Calu3 (cell line): Measurements from ENCODE around the gene CUEDC1. TPM values are rescaled to one million over a fixed set of nuclear protein-coding genes. Genes with fewer than 3 reads are reported as not detected.

Experiments used
- BruUV-seq: library from RNA; stranded (reverse); fragments of 400-500 nt; replicated peaks from 2 replicates; lab custom pipeline; 2021; lab: Mats Ljungman, UMichigan
- CTCF ChIA-PET: fragments of 300-600 bp; sonication (Branson Sonifier 250); formaldehyde crosslinking; loops from one replicate; lab custom pipeline; 2022; ENCODE audit warnings: antibody characterized with exemption; lab: Charles Lee
- DNase-seq: peaks from one replicate; pipeline ENCODE4 v3.0.0; 2022
- H3K27ac Mint-ChIP-seq: one replicate; pipeline ENCODE4 v1.8.0; 2022; ENCODE audit warnings: mixed read lengths; ENCODE audit not compliant: unreplicated experiment
- H3K27me3 Mint-ChIP-seq: one replicate; pipeline ENCODE4 v1.8.0; 2022; ENCODE audit warnings: mixed read lengths; ENCODE audit not compliant: unreplicated experiment
- H3K36me3 Mint-ChIP-seq: one replicate; pipeline ENCODE4 v1.8.0; 2022; ENCODE audit warnings: mild to moderate bottlenecking, moderate library complexity, mixed read lengths; ENCODE audit not compliant: insufficient read depth, unreplicated experiment
- H3K4me1 Mint-ChIP-seq: one replicate; pipeline ENCODE4 v1.8.0; 2022; ENCODE audit warnings: mild to moderate bottlenecking, low read depth, mixed read lengths; ENCODE audit not compliant: unreplicated experiment
- H3K4me3 Mint-ChIP-seq: one replicate; pipeline ENCODE4 v1.8.0; 2022; ENCODE audit warnings: mild to moderate bottlenecking, low read depth, moderate library complexity, mixed read lengths; ENCODE audit not compliant: unreplicated experiment
- H3K9me3 Mint-ChIP-seq: one replicate; pipeline ENCODE4 v1.8.0; 2022; ENCODE audit warnings: low read depth, mixed read lengths; ENCODE audit not compliant: unreplicated experiment
- intact Hi-C: fragments of 100-400 bp; cut with micrococcal nuclease; formaldehyde crosslinking; loops from one replicate; pipeline ENCODE4 v1.10.0; 2022; ENCODE audit not compliant: unreplicated experiment
- total RNA-seq: library from RNA; stranded (reverse); gene quantifications from 2 replicates; pipeline ENCODE4 v1.2.3, GENCODE V29; 2022
- TF ChIP-seq, protein P1 (sequence below): fragments of 200-600 bp; IDR thresholded peaks from one replicate; pipeline ENCODE4 v1.8.0; 2022; ENCODE audit warnings: antibody characterized with exemption; ENCODE audit not compliant: unreplicated experiment

Gene CUEDC1
- total RNA-seq, 1 experiment from 2014 or later: 30.9 TPM

- peaks cover 36% of the 10 kb centered on the region for H3K36me3 Mint-ChIP-seq
- TF ChIP-seq, protein P1, sequence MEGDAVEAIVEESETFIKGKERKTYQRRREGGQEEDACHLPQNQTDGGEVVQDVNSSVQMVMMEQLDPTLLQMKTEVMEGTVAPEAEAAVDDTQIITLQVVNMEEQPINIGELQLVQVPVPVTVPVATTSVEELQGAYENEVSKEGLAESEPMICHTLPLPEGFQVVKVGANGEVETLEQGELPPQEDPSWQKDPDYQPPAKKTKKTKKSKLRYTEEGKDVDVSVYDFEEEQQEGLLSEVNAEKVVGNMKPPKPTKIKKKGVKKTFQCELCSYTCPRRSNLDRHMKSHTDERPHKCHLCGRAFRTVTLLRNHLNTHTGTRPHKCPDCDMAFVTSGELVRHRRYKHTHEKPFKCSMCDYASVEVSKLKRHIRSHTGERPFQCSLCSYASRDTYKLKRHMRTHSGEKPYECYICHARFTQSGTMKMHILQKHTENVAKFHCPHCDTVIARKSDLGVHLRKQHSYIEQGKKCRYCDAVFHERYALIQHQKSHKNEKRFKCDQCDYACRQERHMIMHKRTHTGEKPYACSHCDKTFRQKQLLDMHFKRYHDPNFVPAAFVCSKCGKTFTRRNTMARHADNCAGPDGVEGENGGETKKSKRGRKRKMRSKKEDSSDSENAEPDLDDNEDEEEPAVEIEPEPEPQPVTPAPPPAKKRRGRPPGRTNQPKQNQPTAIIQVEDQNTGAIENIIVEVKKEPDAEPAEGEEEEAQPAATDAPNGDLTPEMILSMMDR: no peak
- H3K27me3 Mint-ChIP-seq: no peaks in the 10 kb centered on the region
- H3K4me3 Mint-ChIP-seq: no peak overlapping the region
- CTCF ChIA-PET: no interaction called here
- H3K4me1 Mint-ChIP-seq: peaks cover 18% of the 10 kb centered on the region
- no TSS peak for BruUV-seq
- intact Hi-C loops: no loop called here
- no peaks in the 10 kb centered on the region for H3K9me3 Mint-ChIP-seq
- DNase-seq: no peak
- no peak overlapping the region for H3K27ac Mint-ChIP-seq
Observed at GRCh38 chr17:57983446-57983845, 28.2 kb upstream of the CUEDC1 start.

DNA sequence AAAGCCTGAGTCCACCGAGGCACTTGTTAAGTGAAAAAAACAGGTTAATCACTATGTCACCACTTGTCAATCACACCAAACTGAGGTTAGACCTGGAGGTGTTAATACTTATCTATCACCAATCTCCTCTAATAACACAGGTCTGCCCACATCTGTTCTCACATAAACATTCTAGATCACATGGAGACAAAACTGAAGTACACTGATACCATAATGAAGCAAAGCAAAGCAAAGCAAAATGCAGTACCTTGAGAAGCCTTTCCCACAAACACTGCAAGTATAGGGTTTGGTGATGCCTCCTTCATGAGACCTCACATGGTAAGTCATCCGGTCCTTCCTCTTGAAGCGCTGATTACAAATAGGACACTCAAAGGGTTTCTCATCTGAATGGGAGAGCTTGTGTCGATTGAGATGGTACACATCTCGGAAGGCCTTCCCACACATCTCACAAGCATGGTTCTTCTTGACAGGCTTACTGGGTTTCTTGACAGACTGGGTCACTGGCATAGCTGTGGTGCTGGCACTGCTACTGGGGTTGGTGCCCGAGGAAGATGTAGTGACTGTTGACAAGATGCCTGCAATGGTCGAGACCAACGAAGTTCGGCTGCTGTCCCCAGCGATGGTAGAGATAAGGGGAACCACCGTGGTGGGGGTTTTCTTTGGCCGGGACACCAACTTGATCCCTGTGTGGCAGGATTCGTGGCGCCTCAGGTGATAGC lies 27.4 kb upstream of the CUEDC1 start:
- H3K36me3 Mint-ChIP-seq: peaks cover 36% of the 10 kb centered on the region
- intact Hi-C loops: no loop called here

GRCh38 chr17:57980522-57980921 lies 25.3 kb upstream of the CUEDC1 start:
- CTCF ChIA-PET: interaction anchor here (0.6 kb wide), 1 partner anchor 724 kb away, joined by 4 read pairs; no protein-coding TSS in a partner anchor
- BruUV-seq: no TSS peak
- TF ChIP-seq, protein P1: no peak

More for the DNA sequence above, 27.4 kb upstream of the CUEDC1 start:
- TF ChIP-seq, protein P1: no peak
- Mint-ChIP-seq H3K27ac (no peak overlapping the region), H3K27me3 (no peaks in the 10 kb centered on the region), H3K4me3 (no peak overlapping the region), H3K9me3 (no peaks in the 10 kb centered on the region), H3K4me1 (peaks cover 18% of the 10 kb centered on the region)
- CTCF ChIA-PET: no interaction called here
- DNase-seq: no peak
- no TSS peak for BruUV-seq

GRCh38 chr17:57979076-57979475 lies 23.9 kb upstream of the CUEDC1 start:
- H3K9me3 Mint-ChIP-seq: no peaks in the 10 kb centered on the region
- CTCF ChIA-PET: no interaction called here
- intact Hi-C loops: no loop called here
- H3K4me1 Mint-ChIP-seq: peaks cover 18% of the 10 kb centered on the region
- TF ChIP-seq, protein P1: no peak
- H3K4me3 Mint-ChIP-seq: no peak overlapping the region
- no peak overlapping the region for H3K27ac Mint-ChIP-seq
- no TSS peak for BruUV-seq
- no peaks in the 10 kb centered on the region for H3K27me3 Mint-ChIP-seq
- H3K36me3 Mint-ChIP-seq: peaks cover 40% of the 10 kb centered on the region
- DNase-seq: no peak

More at GRCh38 chr17:57980522-57980921, 25.3 kb upstream of the CUEDC1 start:
- Mint-ChIP-seq H3K36me3 (peaks cover 35% of the 10 kb centered on the region), H3K27me3 (no peaks in the 10 kb centered on the region), H3K9me3 (no peaks in the 10 kb centered on the region), H3K4me3 (no peak overlapping the region), H3K27ac (no peak overlapping the region), H3K4me1 (peaks cover 18% of the 10 kb centered on the region)
- DNase-seq: no peak
- intact Hi-C loops: no loop called here
